ENCODE measurements around the gene ARRB1.

The ARRB1 gene

DNA sequence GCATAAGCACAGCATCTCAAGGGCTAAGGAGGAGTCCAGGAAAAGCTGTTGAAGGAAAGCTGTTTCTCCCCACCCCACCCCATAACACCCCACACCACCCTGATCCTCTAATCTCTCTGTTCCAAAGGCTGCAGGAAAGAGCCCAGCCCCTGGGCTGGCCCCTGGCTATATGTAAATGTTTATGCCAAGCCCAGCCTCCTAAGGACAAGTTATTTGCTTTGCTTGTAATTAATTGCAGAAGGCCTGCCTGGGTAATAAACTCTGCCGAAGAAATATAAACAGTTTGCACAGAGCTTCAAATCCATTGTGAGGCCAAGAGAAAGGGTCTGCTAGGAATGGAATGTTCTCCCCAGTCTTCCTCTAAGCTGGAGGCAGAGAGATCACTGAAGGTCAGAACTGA lies 21.2 kb downstream of the ARRB1 start:
- DNase-seq (ENCODE audit: low spot score) = no peak
- in situ Hi-C loops (cut with MboI; ENCODE audit: low pct_unique_long_range_greater_than_20kb, low sequenced_read_pairs, unreplicated experiment) = loop anchor here (25.0 kb wide), 1 partner anchor 93 kb away; the partner anchor contains the start of gene TPBGL
- TF ChIP-seq, protein P1, sequence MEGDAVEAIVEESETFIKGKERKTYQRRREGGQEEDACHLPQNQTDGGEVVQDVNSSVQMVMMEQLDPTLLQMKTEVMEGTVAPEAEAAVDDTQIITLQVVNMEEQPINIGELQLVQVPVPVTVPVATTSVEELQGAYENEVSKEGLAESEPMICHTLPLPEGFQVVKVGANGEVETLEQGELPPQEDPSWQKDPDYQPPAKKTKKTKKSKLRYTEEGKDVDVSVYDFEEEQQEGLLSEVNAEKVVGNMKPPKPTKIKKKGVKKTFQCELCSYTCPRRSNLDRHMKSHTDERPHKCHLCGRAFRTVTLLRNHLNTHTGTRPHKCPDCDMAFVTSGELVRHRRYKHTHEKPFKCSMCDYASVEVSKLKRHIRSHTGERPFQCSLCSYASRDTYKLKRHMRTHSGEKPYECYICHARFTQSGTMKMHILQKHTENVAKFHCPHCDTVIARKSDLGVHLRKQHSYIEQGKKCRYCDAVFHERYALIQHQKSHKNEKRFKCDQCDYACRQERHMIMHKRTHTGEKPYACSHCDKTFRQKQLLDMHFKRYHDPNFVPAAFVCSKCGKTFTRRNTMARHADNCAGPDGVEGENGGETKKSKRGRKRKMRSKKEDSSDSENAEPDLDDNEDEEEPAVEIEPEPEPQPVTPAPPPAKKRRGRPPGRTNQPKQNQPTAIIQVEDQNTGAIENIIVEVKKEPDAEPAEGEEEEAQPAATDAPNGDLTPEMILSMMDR (IDR thresholded peaks at IDR 0.05; ENCODE audit: extremely low read depth, insufficient read depth, missing control alignments) = no peak

DNA sequence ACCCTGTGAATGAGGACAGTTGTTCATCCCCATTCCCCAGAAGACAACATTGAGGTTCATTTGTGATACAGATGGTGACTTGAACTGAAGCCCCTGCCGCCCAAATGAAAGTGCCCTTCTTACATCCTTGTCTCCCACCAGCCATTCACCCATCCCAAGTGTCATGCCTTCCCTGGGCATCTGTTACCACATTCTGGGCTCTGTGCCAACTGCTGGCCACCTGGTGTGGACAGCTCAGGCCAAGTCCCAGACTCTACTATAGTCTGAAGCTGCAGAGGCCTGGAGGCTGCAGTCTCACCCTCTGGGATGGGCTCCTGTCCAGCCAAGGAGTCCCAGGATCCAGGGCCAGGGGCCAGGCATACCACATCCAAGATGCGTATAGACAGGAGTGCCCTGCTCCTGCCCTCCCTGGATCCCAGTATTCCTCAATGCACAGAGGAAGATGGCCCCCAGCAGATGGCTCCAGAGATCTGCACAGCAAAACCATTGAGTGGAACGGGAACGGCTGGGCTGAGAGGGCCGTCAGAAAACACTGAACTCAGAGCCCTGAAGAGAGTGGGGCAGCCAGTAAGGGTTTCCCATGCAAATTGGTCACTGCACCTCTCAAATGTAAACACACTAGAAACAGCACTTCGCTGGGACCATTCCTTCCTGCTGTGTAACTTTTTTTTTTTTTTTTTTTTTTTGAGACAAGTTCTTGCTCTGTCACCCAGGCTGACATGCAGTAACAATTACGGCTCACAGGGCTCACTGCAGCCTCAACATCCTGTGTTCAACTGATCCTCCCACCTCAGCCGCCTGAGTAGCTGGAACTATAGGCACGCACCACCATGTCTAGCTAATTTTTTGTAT lies 22.8 kb downstream of the ARRB1 start:
- in situ Hi-C loops (cut with MboI; ENCODE audit: low pct_unique_long_range_greater_than_20kb, low sequenced_read_pairs, unreplicated experiment) = loop anchor here (25.0 kb wide), 1 partner anchor 91 kb away; the partner anchor contains the start of gene TPBGL
- TF ChIP-seq, protein P1 (IDR thresholded peaks at IDR 0.05; ENCODE audit: extremely low read depth, insufficient read depth, missing control alignments) = peak; percentile 56
- peak; percentile 55 for DNase-seq (ENCODE audit: low spot score)

DNA sequence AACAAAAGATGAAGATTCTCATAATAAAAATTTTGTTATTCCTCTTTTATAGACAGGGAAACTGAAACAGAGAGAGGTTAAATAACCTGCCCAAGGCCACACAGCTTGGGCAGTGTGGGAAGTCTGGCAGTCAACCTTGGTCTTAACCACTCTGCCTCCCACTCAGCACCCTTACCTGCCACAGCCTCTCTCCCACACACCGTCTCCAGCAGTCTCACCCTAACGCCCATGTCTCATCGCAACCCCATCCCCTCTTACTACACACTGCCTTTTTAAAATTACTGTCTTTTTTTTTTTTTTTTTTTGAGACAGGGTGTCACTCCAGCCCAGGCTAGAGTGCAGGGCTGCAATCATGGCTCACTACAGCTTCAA lies 25.0 kb downstream of the ARRB1 start:
- TF ChIP-seq, protein P1 (IDR thresholded peaks at IDR 0.05; ENCODE audit: extremely low read depth, insufficient read depth, missing control alignments) = no peak
- in situ Hi-C loops (cut with MboI; ENCODE audit: low pct_unique_long_range_greater_than_20kb, low sequenced_read_pairs, unreplicated experiment) = loop anchor here (25.0 kb wide), 1 partner anchor 89 kb away; the partner anchor contains the start of gene TPBGL
- DNase-seq (ENCODE audit: low spot score) = no peak

DNA sequence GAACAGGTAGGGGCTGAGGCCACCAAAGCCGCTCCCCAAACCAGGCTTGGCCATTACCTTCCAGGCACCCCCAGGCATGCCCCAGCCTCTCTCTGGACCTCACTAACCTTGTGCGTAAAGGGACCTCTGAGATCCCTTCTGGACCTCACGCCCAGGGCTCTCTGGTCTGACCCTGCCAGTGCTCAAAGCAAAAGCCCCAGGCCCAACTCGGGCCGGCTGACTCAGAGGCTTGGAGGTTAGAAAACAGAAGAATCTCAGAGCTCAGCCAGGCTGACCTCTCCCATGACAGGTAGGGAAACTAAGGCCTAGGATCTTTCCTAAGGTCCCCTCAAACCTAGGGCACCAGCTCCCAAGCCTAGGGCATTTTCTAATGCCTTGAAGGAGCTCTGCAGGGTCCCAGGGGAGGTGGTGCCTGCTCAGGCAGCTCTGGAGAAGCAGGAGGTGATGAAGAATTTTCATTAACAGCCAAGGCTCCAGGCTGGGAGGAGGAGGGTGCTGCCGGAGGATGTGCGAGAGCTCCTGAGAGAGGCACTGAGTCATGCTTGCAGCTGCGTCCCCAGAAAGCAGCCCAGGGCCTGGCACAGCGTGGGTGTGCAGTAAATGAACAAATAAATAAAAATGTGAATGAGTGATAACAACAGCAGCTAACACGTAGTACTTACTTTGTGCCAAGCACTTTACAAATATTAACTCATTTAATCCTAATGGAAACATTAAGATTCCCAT lies 25.6 kb downstream of the ARRB1 start:
- no peak for DNase-seq (ENCODE audit: low spot score)
- TF ChIP-seq, protein P1 (IDR thresholded peaks at IDR 0.05; ENCODE audit: extremely low read depth, insufficient read depth, missing control alignments) = no peak
- in situ Hi-C loops (cut with MboI; ENCODE audit: low pct_unique_long_range_greater_than_20kb, low sequenced_read_pairs, unreplicated experiment) = loop anchor here (25.0 kb wide), 1 partner anchor 89 kb away; the partner anchor contains the start of gene TPBGL

DNA sequence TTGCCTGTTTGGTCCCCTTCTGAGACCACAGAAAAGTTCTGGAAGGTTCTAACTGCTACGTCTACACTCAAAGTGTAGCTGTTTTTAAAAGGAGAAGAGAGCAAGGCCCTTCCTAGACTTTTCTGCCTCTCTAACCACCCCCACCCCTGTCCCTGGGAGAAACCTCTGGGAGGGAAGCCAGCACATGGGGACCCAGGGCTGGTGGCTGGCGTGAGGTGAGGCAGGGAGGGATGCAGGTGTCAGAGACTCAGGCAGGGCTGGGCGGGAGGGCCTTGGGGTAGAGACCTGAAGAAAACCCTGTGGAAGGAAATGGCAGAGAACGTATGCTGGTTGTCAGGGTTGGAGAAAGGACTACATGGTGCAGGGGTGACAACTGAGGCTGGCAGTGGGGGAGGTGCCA lies 26.7 kb downstream of the ARRB1 start:
- no peak for DNase-seq (ENCODE audit: low spot score)
- in situ Hi-C loops (cut with MboI; ENCODE audit: low pct_unique_long_range_greater_than_20kb, low sequenced_read_pairs, unreplicated experiment) = loop anchor here (25.0 kb wide), 1 partner anchor 87 kb away; the partner anchor contains the start of gene TPBGL
- TF ChIP-seq, protein P1 (IDR thresholded peaks at IDR 0.05; ENCODE audit: extremely low read depth, insufficient read depth, missing control alignments) = no peak

DNA sequence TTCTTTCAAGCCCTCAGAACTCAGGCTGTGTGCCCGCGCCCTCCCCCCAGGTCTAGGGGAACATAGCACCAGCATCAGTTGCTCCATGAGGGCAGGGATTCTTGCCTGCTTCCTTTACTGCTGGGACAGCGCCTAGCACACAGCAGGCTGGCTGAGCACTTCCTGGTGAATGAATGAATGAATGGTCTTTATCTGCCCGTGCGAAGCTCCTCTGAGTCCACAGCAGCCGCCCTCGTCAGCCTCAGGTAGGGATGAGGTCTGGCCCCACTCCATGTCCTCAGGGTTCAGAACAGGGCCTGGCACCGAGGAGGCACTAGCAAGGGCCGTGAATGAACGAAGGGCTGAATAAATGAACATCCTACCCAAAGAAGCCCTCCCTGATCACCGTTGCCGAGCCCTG lies 27.3 kb downstream of the ARRB1 start:
- in situ Hi-C loops (cut with MboI; ENCODE audit: low pct_unique_long_range_greater_than_20kb, low sequenced_read_pairs, unreplicated experiment) = no loop called here
- TF ChIP-seq, protein P1 (IDR thresholded peaks at IDR 0.05; ENCODE audit: extremely low read depth, insufficient read depth, missing control alignments) = no peak
- DNase-seq (ENCODE audit: low spot score) = no peak

Measured in GM13977 (cell line).